Measurements from ENCODE around the gene KIAA0513.
"Not testable (repeated sequence)": the region's sequence is repeated elsewhere in the genome, so short reads cannot be mapped to it uniquely, and the experiment has no call there.

DNA sequence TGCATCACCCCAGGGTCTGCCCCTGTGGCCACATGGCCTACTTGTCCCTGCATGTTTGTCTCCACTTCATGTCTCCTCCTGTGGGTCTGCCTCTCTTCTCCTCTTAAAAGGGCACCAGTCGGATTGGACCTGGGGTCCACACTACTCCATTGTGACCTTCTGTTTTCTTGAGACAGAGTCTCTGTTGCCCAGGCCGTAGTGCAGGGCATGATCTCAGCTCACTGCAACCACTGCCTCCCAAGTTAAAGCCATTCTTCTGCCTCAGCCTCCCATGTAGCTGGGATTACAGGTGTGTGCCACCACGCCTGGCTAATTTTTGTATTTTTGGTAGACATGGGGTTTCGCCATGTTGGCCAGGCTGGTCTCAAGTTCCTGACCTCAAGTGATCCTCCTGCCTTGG lies 4.6 kb downstream of the KIAA0513 start:
- TF ChIP-seq, protein P1, sequence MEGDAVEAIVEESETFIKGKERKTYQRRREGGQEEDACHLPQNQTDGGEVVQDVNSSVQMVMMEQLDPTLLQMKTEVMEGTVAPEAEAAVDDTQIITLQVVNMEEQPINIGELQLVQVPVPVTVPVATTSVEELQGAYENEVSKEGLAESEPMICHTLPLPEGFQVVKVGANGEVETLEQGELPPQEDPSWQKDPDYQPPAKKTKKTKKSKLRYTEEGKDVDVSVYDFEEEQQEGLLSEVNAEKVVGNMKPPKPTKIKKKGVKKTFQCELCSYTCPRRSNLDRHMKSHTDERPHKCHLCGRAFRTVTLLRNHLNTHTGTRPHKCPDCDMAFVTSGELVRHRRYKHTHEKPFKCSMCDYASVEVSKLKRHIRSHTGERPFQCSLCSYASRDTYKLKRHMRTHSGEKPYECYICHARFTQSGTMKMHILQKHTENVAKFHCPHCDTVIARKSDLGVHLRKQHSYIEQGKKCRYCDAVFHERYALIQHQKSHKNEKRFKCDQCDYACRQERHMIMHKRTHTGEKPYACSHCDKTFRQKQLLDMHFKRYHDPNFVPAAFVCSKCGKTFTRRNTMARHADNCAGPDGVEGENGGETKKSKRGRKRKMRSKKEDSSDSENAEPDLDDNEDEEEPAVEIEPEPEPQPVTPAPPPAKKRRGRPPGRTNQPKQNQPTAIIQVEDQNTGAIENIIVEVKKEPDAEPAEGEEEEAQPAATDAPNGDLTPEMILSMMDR (IDR thresholded peaks at IDR 0.05) = not testable (repeated sequence)
- TF ChIP-seq POLR2A, EP300 (IDR thresholded peaks at IDR 0.05): not testable (repeated sequence)

Measured in tibial nerve (tissue), 4 donors.